Camera-type eye (tissue), 1 donor: ENCODE results near the gene HINT2. TPM values are rescaled to one million over a fixed set of nuclear protein-coding genes. Genes with fewer than 3 reads are reported as not detected.

Experiments
- total RNA-seq: library from RNA; depleted of rRNA; stranded (reverse); fragments of >200 nt; gene quantifications from one replicate; pipeline ENCODE4 v1.2.3, GENCODE V29; 2014

HINT2 gene
- total RNA-seq, result 17.0 TPM

GRCh38 chr9:35814841-35815543 is at the start of gene HINT2:
TSS of gene HINT2 (minus strand) at chr9:35815042. CDS start at chr9:35814979, 63 bp downstream.

GRCh38 chr9:35829084-35829763 is 14.4 kb upstream of the HINT2 start, which contains the start of gene TMEM8B:
TSS of gene TMEM8B (plus strand) at chr9:35829228. CDS start at chr9:35829448, 220 bp downstream.

GRCh38 chr9:35828716-35829083 is 13.9 kb upstream of the HINT2 start, which contains the start of gene FAM221B:
TSS of gene FAM221B (minus strand) at chr9:35828732. CDS start at chr9:35826161, 2,571 bp downstream.

GRCh38 chr9:35812025-35812602 is 2.7 kb downstream of the HINT2 start, which contains the start of gene SPAG8:
TSS of gene SPAG8 (minus strand) at chr9:35812262. CDS start at chr9:35812147, 115 bp downstream.

GRCh38 chr9:35791297-35791921 is 23.4 kb downstream of the HINT2 start, which contains the start of gene NPR2:
TSS of gene NPR2 (plus strand) at chr9:35791591. CDS start at chr9:35792409, 818 bp downstream.

Other genes starting within 250 kb of the HINT2 start
- 23.4 TPM for gene TESK1, start 209.8 kb downstream of the HINT2 start, total RNA-seq
- gene CD72, start 196.6 kb downstream of the HINT2 start, total RNA-seq, result 2.5 TPM
- not detected for gene SIT1, start 164.1 kb downstream of the HINT2 start, total RNA-seq
- 5,655 TPM for gene RMRP, start 157.0 kb downstream of the HINT2 start, total RNA-seq
- gene CCDC107, start 156.8 kb downstream of the HINT2 start, total RNA-seq, result 8.9 TPM
- gene ARHGEF39, start 149.8 kb downstream of the HINT2 start, total RNA-seq, result 1.9 TPM
- gene CA9, start 141.1 kb downstream of the HINT2 start, total RNA-seq, result 0.88 TPM
- gene TPM2, start 125.1 kb downstream of the HINT2 start, total RNA-seq, result 288 TPM
- gene TLN1, start 82.8 kb downstream of the HINT2 start, total RNA-seq, result 160 TPM
- gene CREB3, start 82.4 kb downstream of the HINT2 start, total RNA-seq, result 32.2 TPM
- gene GBA2, start 65.8 kb downstream of the HINT2 start, total RNA-seq, result 60.5 TPM
- 21.8 TPM for gene RGP1, start 65.8 kb downstream of the HINT2 start, total RNA-seq
- gene MSMP, start 60.8 kb downstream of the HINT2 start, total RNA-seq, result 2.3 TPM
- gene NPR2, start 23.5 kb downstream of the HINT2 start, total RNA-seq, result 30.7 TPM
- gene SPAG8, start 2.8 kb downstream of the HINT2 start, total RNA-seq, result 2.9 TPM
- not detected for gene FAM221B, start 13.7 kb upstream of the HINT2 start, total RNA-seq
- 16.6 TPM for gene TMEM8B, start 14.2 kb upstream of the HINT2 start, total RNA-seq
- not detected for gene OR13J1, start 55.4 kb upstream of the HINT2 start, total RNA-seq
- gene HRCT1, start 91.2 kb upstream of the HINT2 start, total RNA-seq, result not detected
- 0.33 TPM for gene SPAAR, start 94.4 kb upstream of the HINT2 start, total RNA-seq
- gene OR2S2, start 143.1 kb upstream of the HINT2 start, total RNA-seq, result not detected
- 34.2 TPM for gene RECK, start 221.9 kb upstream of the HINT2 start, total RNA-seq